Measurements from ENCODE around the gene NR6A1.

Gene NR6A1

GRCh38 chr9:124514874-124515273 is 256.2 kb downstream of the NR6A1 start:
- Histone ChIP-seq H3K4me3 (ENCODE audit: low read length) (no peak overlapping the region), H3K27me3 (ENCODE audit: control insufficient read depth, insufficient read depth, low read length) (no peaks in the 10 kb centered on the region), H3K36me3 (ENCODE audit: control insufficient read depth, low read depth, low read length) (peaks cover 4% of the 10 kb centered on the region), H3K9me3 (ENCODE audit: control insufficient read depth, low read depth, low read length) (no peaks in the 10 kb centered on the region), H3K4me1 (ENCODE audit: control insufficient read depth, low read depth, low read length) (peaks cover 9% of the 10 kb centered on the region), H3K27ac (ENCODE audit: low read length) (no peak overlapping the region), H3K9ac (ENCODE audit: low read length) (no peak overlapping the region)

GRCh38 chr9:124514125-124514524 is 257.0 kb downstream of the NR6A1 start:
- Histone ChIP-seq H3K9me3 (ENCODE audit: control insufficient read depth, low read depth, low read length) (no peaks in the 10 kb centered on the region), H3K27me3 (ENCODE audit: control insufficient read depth, insufficient read depth, low read length) (no peaks in the 10 kb centered on the region), H3K9ac (ENCODE audit: low read length) (no peak overlapping the region), H3K4me3 (ENCODE audit: low read length) (no peak overlapping the region), H3K36me3 (ENCODE audit: control insufficient read depth, low read depth, low read length) (peaks cover 3% of the 10 kb centered on the region), H3K27ac (ENCODE audit: low read length) (no peak overlapping the region), H3K4me1 (ENCODE audit: control insufficient read depth, low read depth, low read length) (peaks cover 9% of the 10 kb centered on the region)

DNA sequence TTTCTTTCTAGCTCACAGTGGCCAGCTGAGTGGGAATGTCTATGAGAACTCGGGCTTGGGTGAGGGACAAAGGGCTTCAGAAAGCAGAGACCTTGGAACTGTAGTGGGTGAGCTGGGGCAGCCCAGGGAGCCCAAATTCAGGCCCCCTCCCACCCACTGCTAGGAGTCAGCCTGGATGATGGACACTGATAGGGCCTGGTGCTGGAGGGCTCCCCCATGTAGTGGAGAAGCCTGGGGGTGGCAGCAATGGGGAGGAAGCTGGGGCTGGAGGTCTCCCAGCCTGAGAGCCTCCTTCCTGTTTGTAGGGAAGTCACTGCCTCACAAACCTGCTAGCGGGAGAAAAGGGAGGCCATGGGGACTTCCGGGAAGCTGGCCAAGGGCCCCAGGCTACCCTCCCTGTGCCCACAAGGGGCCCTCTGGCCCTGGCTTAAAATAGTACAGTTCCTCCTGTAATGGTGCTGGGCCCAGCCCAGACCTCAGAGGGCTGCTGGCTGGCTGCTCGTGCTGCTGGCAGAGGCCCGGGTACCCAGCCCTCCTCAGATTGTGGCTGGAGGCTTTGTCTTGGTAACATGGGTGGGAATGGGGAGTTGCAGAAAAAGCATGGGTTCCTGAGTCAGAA is 257.6 kb downstream of the NR6A1 start:
- H3K4me1 ChIP-seq (ENCODE audit: control insufficient read depth, low read depth, low read length): peaks cover 9% of the 10 kb centered on the region
- H3K9me3 ChIP-seq (ENCODE audit: control insufficient read depth, low read depth, low read length): no peaks in the 10 kb centered on the region
- H3K27me3 ChIP-seq (ENCODE audit: control insufficient read depth, insufficient read depth, low read length): no peaks in the 10 kb centered on the region
- H3K27ac ChIP-seq (ENCODE audit: low read length): no peak overlapping the region
- no peak overlapping the region for H3K4me3 ChIP-seq (ENCODE audit: low read length)
- no peak overlapping the region for H3K9ac ChIP-seq (ENCODE audit: low read length)
- no peaks in the 10 kb centered on the region for H3K36me3 ChIP-seq (ENCODE audit: control insufficient read depth, low read depth, low read length)

GRCh38 chr9:124512806-124513204 is 258.3 kb downstream of the NR6A1 start:
- peaks cover 9% of the 10 kb centered on the region for H3K4me1 ChIP-seq (ENCODE audit: control insufficient read depth, low read depth, low read length)
- H3K9ac ChIP-seq (ENCODE audit: low read length): no peak overlapping the region

GRCh38 chr9:124511891-124512805 is 259.0 kb downstream of the NR6A1 start:
- H3K27ac ChIP-seq (ENCODE audit: low read length): no peak overlapping the region
- H3K4me1 ChIP-seq (ENCODE audit: control insufficient read depth, low read depth, low read length): peaks cover 9% of the 10 kb centered on the region
- peak overlapping the region; percentile 17 for H3K9ac ChIP-seq (ENCODE audit: low read length)

More at GRCh38 chr9:124512806-124513204, 258.3 kb downstream of the NR6A1 start:
- Histone ChIP-seq H3K4me3 (ENCODE audit: low read length) (no peak overlapping the region), H3K27ac (ENCODE audit: low read length) (no peak overlapping the region), H3K9me3 (ENCODE audit: control insufficient read depth, low read depth, low read length) (no peaks in the 10 kb centered on the region), H3K36me3 (ENCODE audit: control insufficient read depth, low read depth, low read length) (no peaks in the 10 kb centered on the region), H3K27me3 (ENCODE audit: control insufficient read depth, insufficient read depth, low read length) (no peaks in the 10 kb centered on the region)

DNA sequence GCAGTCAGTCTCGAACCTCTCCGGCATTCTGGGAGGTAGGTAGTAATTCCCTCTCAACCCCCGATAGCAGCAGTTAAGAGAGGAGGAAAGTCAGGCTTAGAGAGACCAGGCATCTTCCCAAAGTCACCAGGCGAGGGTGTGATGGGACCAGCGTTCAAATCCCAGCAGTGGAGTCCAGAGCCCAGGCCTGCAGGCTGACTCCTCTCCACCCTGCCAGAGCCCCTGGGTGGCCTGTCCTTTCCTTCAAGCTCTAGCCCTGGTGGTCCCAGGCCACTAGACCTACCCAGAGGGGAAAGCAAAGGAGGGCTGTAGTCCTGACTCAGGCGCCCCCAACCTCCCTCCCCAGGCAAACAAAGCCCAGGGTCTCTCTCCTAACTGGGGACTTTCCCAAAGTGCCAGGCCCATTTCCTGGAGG is 259.7 kb downstream of the NR6A1 start:
- Histone ChIP-seq H3K9me3 (ENCODE audit: control insufficient read depth, low read depth, low read length) (no peaks in the 10 kb centered on the region), H3K4me1 (ENCODE audit: control insufficient read depth, low read depth, low read length) (peaks cover 9% of the 10 kb centered on the region), H3K4me3 (ENCODE audit: low read length) (no peak overlapping the region), H3K27ac (ENCODE audit: low read length) (no peak overlapping the region), H3K9ac (ENCODE audit: low read length) (peak overlapping the region; percentile 17), H3K36me3 (ENCODE audit: control insufficient read depth, low read depth, low read length) (no peaks in the 10 kb centered on the region), H3K27me3 (ENCODE audit: control insufficient read depth, insufficient read depth, low read length) (peaks cover 5% of the 10 kb centered on the region)

More at GRCh38 chr9:124511891-124512805, 259.0 kb downstream of the NR6A1 start:
- Histone ChIP-seq H3K27me3 (ENCODE audit: control insufficient read depth, insufficient read depth, low read length) (no peaks in the 10 kb centered on the region), H3K36me3 (ENCODE audit: control insufficient read depth, low read depth, low read length) (no peaks in the 10 kb centered on the region), H3K4me3 (ENCODE audit: low read length) (no peak overlapping the region), H3K9me3 (ENCODE audit: control insufficient read depth, low read depth, low read length) (no peaks in the 10 kb centered on the region)

- Histone ChIP-seq H3K9ac (ENCODE audit: low read length) (no peak overlapping the region), H3K36me3 (ENCODE audit: control insufficient read depth, low read depth, low read length) (no peaks in the 10 kb centered on the region), H3K27me3 (ENCODE audit: control insufficient read depth, insufficient read depth, low read length) (peaks cover 11% of the 10 kb centered on the region), H3K27ac (ENCODE audit: low read length) (no peak overlapping the region), H3K4me3 (ENCODE audit: low read length) (no peak overlapping the region), H3K4me1 (ENCODE audit: control insufficient read depth, low read depth, low read length) (peaks cover 9% of the 10 kb centered on the region), H3K9me3 (ENCODE audit: control insufficient read depth, low read depth, low read length) (no peaks in the 10 kb centered on the region)
Observed at GRCh38 chr9:124510650-124511425, 260.3 kb downstream of the NR6A1 start.

GRCh38 chr9:124507880-124508423 is 263.2 kb downstream of the NR6A1 start:
- H3K27ac ChIP-seq (ENCODE audit: low read length): no peak overlapping the region
- no peak overlapping the region for H3K4me3 ChIP-seq (ENCODE audit: low read length)
- H3K4me1 ChIP-seq (ENCODE audit: control insufficient read depth, low read depth, low read length): peaks cover 9% of the 10 kb centered on the region
- no peaks in the 10 kb centered on the region for H3K9me3 ChIP-seq (ENCODE audit: control insufficient read depth, low read depth, low read length)
- H3K36me3 ChIP-seq (ENCODE audit: control insufficient read depth, low read depth, low read length): no peaks in the 10 kb centered on the region
- H3K9ac ChIP-seq (ENCODE audit: low read length): no peak overlapping the region
- peaks cover 38% of the 10 kb centered on the region for H3K27me3 ChIP-seq (ENCODE audit: control insufficient read depth, insufficient read depth, low read length)

GRCh38 chr9:124506931-124507879 is 263.9 kb downstream of the NR6A1 start, which contains the start of gene NR5A1:
NR5A1 (minus strand) TSS chr9:124507399; CDS start chr9:124503395, 4,004 bp downstream.
- H3K9ac ChIP-seq (ENCODE audit: low read length): no peak within 1 kb of the TSS
- no peaks in the 10 kb centered on the region for H3K36me3 ChIP-seq (ENCODE audit: control insufficient read depth, low read depth, low read length)
- no peak within 1 kb of the TSS for H3K4me3 ChIP-seq (ENCODE audit: low read length)
- H3K27me3 ChIP-seq (ENCODE audit: control insufficient read depth, insufficient read depth, low read length): peaks cover 46% of the 10 kb centered on the region
- H3K4me1 ChIP-seq (ENCODE audit: control insufficient read depth, low read depth, low read length): peaks cover 9% of the 10 kb centered on the region
- H3K9me3 ChIP-seq (ENCODE audit: control insufficient read depth, low read depth, low read length): no peaks in the 10 kb centered on the region
- no peak within 1 kb of the TSS for H3K27ac ChIP-seq (ENCODE audit: low read length)

- H3K27me3 ChIP-seq (ENCODE audit: control insufficient read depth, insufficient read depth, low read length): peaks cover 53% of the 10 kb centered on the region
- peaks cover 3% of the 10 kb centered on the region for H3K4me1 ChIP-seq (ENCODE audit: control insufficient read depth, low read depth, low read length)
- H3K36me3 ChIP-seq (ENCODE audit: control insufficient read depth, low read depth, low read length): no peaks in the 10 kb centered on the region
- H3K9ac ChIP-seq (ENCODE audit: low read length): no peak overlapping the region
- no peak overlapping the region for H3K4me3 ChIP-seq (ENCODE audit: low read length)
- H3K27ac ChIP-seq (ENCODE audit: low read length): no peak overlapping the region
- H3K9me3 ChIP-seq (ENCODE audit: control insufficient read depth, low read depth, low read length): no peaks in the 10 kb centered on the region
Observed at GRCh38 chr9:124506433-124506832, 264.7 kb downstream of the NR6A1 start.

Measured in iPS-18a (cell line).